ENCODE data around the gene KLHL35.

DNA sequence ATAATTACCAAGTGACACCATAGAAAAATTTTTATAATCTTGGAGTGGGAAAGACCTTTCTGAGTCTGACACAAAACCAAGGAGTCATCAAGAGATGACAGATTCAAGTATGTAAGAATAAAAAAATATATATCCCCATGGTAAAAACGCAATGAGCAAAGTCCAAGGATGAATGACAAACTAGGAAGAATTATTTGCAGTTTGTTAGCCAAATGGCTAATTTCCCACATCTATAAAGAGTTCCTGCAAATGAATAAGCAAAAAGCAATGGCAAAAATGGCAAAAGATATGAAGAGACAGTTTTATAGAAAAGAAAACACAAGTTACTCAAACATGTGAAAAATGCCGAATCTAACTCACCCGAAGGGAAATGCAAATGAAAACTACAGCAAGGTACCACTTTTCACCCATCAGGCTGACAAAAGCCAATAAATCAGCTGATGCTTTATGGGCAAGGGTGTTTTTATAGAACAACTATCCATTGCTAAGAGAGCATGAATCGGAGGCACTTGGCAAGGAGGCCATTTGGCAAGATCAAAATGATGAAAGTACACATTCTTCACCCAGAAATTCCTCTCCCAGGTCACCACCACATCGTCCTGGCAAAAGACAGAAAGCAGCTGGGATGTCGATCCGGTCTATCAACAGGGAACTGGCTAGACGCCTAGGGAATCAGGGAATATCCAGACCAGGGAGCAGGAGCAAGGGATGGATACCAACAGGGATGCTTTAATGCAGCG is 21.1 kb upstream of the KLHL35 start:
- TF ChIP-seq, protein P1, sequence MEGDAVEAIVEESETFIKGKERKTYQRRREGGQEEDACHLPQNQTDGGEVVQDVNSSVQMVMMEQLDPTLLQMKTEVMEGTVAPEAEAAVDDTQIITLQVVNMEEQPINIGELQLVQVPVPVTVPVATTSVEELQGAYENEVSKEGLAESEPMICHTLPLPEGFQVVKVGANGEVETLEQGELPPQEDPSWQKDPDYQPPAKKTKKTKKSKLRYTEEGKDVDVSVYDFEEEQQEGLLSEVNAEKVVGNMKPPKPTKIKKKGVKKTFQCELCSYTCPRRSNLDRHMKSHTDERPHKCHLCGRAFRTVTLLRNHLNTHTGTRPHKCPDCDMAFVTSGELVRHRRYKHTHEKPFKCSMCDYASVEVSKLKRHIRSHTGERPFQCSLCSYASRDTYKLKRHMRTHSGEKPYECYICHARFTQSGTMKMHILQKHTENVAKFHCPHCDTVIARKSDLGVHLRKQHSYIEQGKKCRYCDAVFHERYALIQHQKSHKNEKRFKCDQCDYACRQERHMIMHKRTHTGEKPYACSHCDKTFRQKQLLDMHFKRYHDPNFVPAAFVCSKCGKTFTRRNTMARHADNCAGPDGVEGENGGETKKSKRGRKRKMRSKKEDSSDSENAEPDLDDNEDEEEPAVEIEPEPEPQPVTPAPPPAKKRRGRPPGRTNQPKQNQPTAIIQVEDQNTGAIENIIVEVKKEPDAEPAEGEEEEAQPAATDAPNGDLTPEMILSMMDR (IDR thresholded peaks at IDR 0.05; ENCODE audit: insufficient read depth, low read length, poor library complexity, severe bottlenecking) = no peak
- TF ChIP-seq EZH2phosphoT487 (conservative IDR thresholded peaks at IDR 0.05; ENCODE audit: low read length) = no peak

All from SU-DHL-6 (cell line).